DND-41 (cell line): Measurements from ENCODE around the gene RNU5D-1.

Source experiments
- CTCF ChIP-seq: IDR thresholded peaks from 2 replicates; pipeline ENCODE4 v1.5.1; 2012; ENCODE audit warnings: borderline replicate concordance, low read length, moderate library complexity, mild to moderate bottlenecking; ENCODE audit not compliant: poor library complexity, severe bottlenecking; ENCODE audit errors: extremely low read depth
- EZH2 ChIP-seq: IDR thresholded peaks from 3 replicates; pipeline ENCODE4 v1.6.1; 2012; ENCODE audit warnings: borderline replicate concordance, low read depth, mild to moderate bottlenecking, moderate library complexity, low read length, inconsistent platforms; ENCODE audit not compliant: severe bottlenecking

- TF ChIP-seq EZH2 (no peak), CTCF (no peak)
Observed at GRCh38 chr1:44777969-44778635, 47.1 kb upstream of the RNU5D-1 start.
